Cardiac muscle cell (in vitro differentiated cells and primary cell): Measurements from ENCODE around the gene GRAP. TPM values are rescaled to one million over a fixed set of nuclear protein-coding genes. Genes with fewer than 3 reads are reported as not detected.

Experiments
- DNase-seq, 2 donors: peaks; one replicate each; pipeline versions ENCODE4 v3.0.0 to v3.0.0-alpha.2; 2010 to 2017; ENCODE audit warnings: low read depth in 1 of 2, low spot score in 1 of 2
- H3K27ac ChIP-seq: fragments of 200-600 bp; sonication (generic); 2 replicates; pipeline ENCODE4 v1.5.1; 2016
- H3K27me3 ChIP-seq: fragments of 200-600 bp; sonication (generic); 2 replicates; pipeline ENCODE4 v1.6.0; 2016; ENCODE audit warnings: control low read depth
- H3K36me3 ChIP-seq: fragments of 200-600 bp; sonication (generic); 2 replicates; pipeline ENCODE4 v1.5.1; 2016; ENCODE audit warnings: control low read depth
- H3K4me1 ChIP-seq: fragments of 200-600 bp; sonication (generic); 2 replicates; pipeline ENCODE4 v1.8.1; 2017; ENCODE audit warnings: low read depth, mild to moderate bottlenecking, mixed run types
- H3K4me3 ChIP-seq: fragments of 200-600 bp; sonication (generic); 2 replicates; pipeline ENCODE4 v1.5.1; 2016; ENCODE audit warnings: mild to moderate bottlenecking
- H3K9me3 ChIP-seq: fragments of 200-600 bp; sonication (generic); 2 replicates; pipeline ENCODE4 v1.5.1; 2017; ENCODE audit warnings: low read depth, mild to moderate bottlenecking, control low read depth
- CTCF ChIP-seq: IDR thresholded peaks from 2 replicates; pipeline ENCODE4 v1.5.1; 2012; ENCODE audit warnings: low read depth, mild to moderate bottlenecking, low read length
- polyA plus RNA-seq: library from polyadenylated mRNA; unstranded; fragments of >200 nt; fragmentation: Nextera tagmentation; extraction: Ambion mirVana; gene quantifications from 2 replicates; pipeline ENCODE4 v1.2.1, GENCODE V29; 2016
- total RNA-seq: library from RNA; depleted of rRNA; stranded (reverse); fragments of >200 nt; gene quantifications from 2 replicates; pipeline ENCODE4 v1.2.3, GENCODE V29; 2016

Gene GRAP
- total and polyA plus RNA-seq, 2 experiments from 2014 or later = 1.5 TPM; not detected in 1

DNA sequence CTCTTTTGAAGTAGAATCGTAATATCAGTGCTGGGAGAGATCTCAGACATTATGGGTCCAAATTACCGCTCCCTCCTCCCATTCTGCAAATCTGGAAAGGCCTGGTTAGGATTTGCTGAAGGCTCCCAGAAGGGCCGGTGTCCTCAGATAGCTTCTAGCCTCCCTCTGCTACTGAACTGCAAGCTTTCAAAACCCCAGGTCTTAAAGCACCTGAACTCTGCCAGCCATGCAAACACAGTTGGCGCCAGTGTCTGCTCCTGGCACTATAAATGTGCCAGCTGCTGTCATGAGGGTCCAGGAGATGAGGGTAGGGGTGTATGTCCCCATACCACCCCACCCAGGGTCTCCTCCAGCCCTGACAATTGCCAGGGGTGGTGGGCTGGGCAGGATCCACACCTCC, 70.6 kb downstream of the GRAP start:
- no peak for DNase-seq
- no peaks in the 10 kb centered on the region for H3K36me3 ChIP-seq
- H3K27ac ChIP-seq = no peak overlapping the region
- TF ChIP-seq CTCF = no peak
- H3K9me3 ChIP-seq = no peaks in the 10 kb centered on the region
- H3K27me3 ChIP-seq = no peaks in the 10 kb centered on the region
- no peak overlapping the region for H3K4me3 ChIP-seq
- H3K4me1 ChIP-seq = no peaks in the 10 kb centered on the region

- no peaks in the 10 kb centered on the region for H3K36me3 ChIP-seq
- no peaks in the 10 kb centered on the region for H3K27me3 ChIP-seq
- H3K9me3 ChIP-seq = no peaks in the 10 kb centered on the region
- no peaks in the 10 kb centered on the region for H3K4me1 ChIP-seq
- DNase-seq = no peak
- no peak for TF ChIP-seq CTCF
- H3K4me3 ChIP-seq = no peak overlapping the region
- no peak overlapping the region for H3K27ac ChIP-seq
These were observed 71.2 kb downstream of the GRAP start for GRCh38 chr17:18975597-18975996.

- Histone ChIP-seq H3K27ac (no peak overlapping the region), H3K36me3 (no peaks in the 10 kb centered on the region), H3K9me3 (no peaks in the 10 kb centered on the region), H3K4me3 (no peak overlapping the region), H3K27me3 (no peaks in the 10 kb centered on the region), H3K4me1 (no peaks in the 10 kb centered on the region)
- DNase-seq = no peak
- TF ChIP-seq CTCF = no peak
These were observed 72.2 kb downstream of the GRAP start for GRCh38 chr17:18974407-18975149.

GRCh38 chr17:18971801-18972200, 75.0 kb downstream of the GRAP start:
- TF ChIP-seq CTCF = no peak
- H3K9me3 ChIP-seq = no peaks in the 10 kb centered on the region
- no peak for DNase-seq
- H3K4me1 ChIP-seq = peaks cover 26% of the 10 kb centered on the region
- no peaks in the 10 kb centered on the region for H3K36me3 ChIP-seq
- no peaks in the 10 kb centered on the region for H3K27me3 ChIP-seq
- H3K4me3 ChIP-seq = no peak overlapping the region
- no peak overlapping the region for H3K27ac ChIP-seq

Other genes with a start within 250 kb of the GRAP start
- 48.9 and 65.2 TPM in 2 replicates for gene PRPSAP2, start 188.8 kb downstream of the GRAP start, total RNA-seq
- gene PRPSAP2, start 188.8 kb downstream of the GRAP start, polyA plus RNA-seq = 66.5 and 68.5 TPM in 2 replicates
- 0.06 TPM in 1 of 2 replicates, not detected in the other for gene SLC5A10, start 94.8 kb downstream of the GRAP start, total RNA-seq
- gene SLC5A10, start 94.8 kb downstream of the GRAP start, polyA plus RNA-seq = not detected in 2 replicates
- 2.7 and 8.0 TPM in 2 replicates for gene FAM83G, start 42.2 kb downstream of the GRAP start, total RNA-seq
- gene FAM83G, start 42.2 kb downstream of the GRAP start, polyA plus RNA-seq = 0.83 and 3.3 TPM in 2 replicates
- 0.57 TPM in 1 of 2 replicates, not detected in the other for gene GRAPL, start 80.6 kb upstream of the GRAP start, total RNA-seq
- not detected in 2 replicates for gene GRAPL, start 80.6 kb upstream of the GRAP start, polyA plus RNA-seq
- gene EPN2, start 190.4 kb upstream of the GRAP start, total RNA-seq = 32.5 and 43.5 TPM in 2 replicates
- gene EPN2, start 190.4 kb upstream of the GRAP start, polyA plus RNA-seq = 45.5 and 75.9 TPM in 2 replicates